Measurements from ENCODE around the gene ERICH6B. TPM values are rescaled to one million over a fixed set of nuclear protein-coding genes. Genes with fewer than 3 reads are reported as not detected.
A peak's percentile ranks its signal among the peaks of the same experiment; 100 is the strongest.

ERICH6B gene
- total RNA-seq, 1 experiment from 2014 or later: not detected

DNA sequence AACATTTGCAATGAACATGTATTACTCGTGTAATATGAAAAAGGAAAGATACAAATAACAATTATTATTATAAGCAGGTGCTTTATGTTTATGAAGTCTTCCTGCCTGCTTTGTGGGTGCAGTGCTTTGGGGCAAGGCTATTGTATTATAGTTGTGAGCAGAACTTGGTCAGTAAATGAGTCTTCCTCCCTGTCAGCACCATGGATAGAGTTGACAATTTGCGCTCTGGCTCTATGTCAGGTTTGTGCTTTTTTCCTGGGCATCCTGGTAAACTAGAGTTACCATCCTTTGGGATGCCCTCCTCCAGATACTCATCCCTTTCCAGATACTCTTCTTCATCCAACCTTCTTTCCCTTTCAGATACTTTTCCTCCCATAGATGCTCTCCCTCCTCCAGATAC, 19.6 kb downstream of the ERICH6B start:
- Histone ChIP-seq H3K4me3 (ENCODE audit: low read length) (no peak overlapping the region), H2AFZ (ENCODE audit: low read length) (no peak overlapping the region), H3K9ac (ENCODE audit: low read length) (no peak overlapping the region), H3K36me3 (ENCODE audit: low read depth, low read length) (no peaks in the 10 kb centered on the region), H3K9me3 (ENCODE audit: low read length) (no peaks in the 10 kb centered on the region), H3K27me3 (ENCODE audit: low read length) (no peaks in the 10 kb centered on the region), H3K4me1 (ENCODE audit: insufficient read depth, low read length) (no peaks in the 10 kb centered on the region), H3F3A (ENCODE audit: low read length, unreplicated experiment) (no peaks in the 10 kb centered on the region), H4K20me1 (ENCODE audit: low read length) (no peaks in the 10 kb centered on the region), H3K79me2 (ENCODE audit: low read length) (no peaks in the 10 kb centered on the region), H3K4me2 (ENCODE audit: low read length) (no peak overlapping the region), H3K9me2 (replicated peaks; ENCODE audit: low read length) (no peaks in the 10 kb centered on the region), H3K27ac (ENCODE audit: low read length) (no peak overlapping the region)
- ChIA-PET POLR2A (ENCODE audit: unreplicated experiment) (no interaction called here), CTCF (no interaction called here)
- no peak for ATAC-seq
- BruUV-seq (replicated peaks): no TSS peak
- no peak for DNase-seq
- intact Hi-C loops (cut with micrococcal nuclease): no loop called here
- no peak for TF ChIP-seq EZH2 (IDR thresholded peaks at IDR 0.05; ENCODE audit: low read length, unreplicated experiment)
- no peak for TF ChIP-seq EZH2phosphoT487 (IDR thresholded peaks at IDR 0.05; ENCODE audit: borderline replicate concordance, low read length)
- TF ChIP-seq, protein P1, sequence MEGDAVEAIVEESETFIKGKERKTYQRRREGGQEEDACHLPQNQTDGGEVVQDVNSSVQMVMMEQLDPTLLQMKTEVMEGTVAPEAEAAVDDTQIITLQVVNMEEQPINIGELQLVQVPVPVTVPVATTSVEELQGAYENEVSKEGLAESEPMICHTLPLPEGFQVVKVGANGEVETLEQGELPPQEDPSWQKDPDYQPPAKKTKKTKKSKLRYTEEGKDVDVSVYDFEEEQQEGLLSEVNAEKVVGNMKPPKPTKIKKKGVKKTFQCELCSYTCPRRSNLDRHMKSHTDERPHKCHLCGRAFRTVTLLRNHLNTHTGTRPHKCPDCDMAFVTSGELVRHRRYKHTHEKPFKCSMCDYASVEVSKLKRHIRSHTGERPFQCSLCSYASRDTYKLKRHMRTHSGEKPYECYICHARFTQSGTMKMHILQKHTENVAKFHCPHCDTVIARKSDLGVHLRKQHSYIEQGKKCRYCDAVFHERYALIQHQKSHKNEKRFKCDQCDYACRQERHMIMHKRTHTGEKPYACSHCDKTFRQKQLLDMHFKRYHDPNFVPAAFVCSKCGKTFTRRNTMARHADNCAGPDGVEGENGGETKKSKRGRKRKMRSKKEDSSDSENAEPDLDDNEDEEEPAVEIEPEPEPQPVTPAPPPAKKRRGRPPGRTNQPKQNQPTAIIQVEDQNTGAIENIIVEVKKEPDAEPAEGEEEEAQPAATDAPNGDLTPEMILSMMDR (conservative IDR thresholded peaks at IDR 0.05; ENCODE audit: low read depth, low read length): no peak

DNA sequence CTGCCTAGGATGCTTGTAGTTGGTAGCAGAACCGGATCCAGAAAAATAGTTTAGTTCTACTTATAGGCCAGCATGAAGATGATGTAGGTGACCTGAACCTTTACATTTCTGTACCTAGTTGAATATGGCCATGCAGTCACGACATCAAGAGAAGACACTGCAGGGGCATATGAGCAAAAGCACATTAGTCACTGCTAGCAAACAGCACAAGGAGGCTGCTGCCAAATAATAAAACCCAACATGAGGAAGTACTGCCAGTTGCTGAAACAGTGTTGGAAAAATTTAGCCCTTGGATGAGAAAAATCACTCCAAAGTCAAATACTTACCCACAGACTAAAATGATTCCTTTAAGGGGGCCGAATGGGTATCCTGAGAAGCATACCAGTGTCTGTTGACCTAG, 20.8 kb downstream of the ERICH6B start:
- ChIA-PET CTCF (no interaction called here), POLR2A (ENCODE audit: unreplicated experiment) (no interaction called here)
- H3K4me3 ChIP-seq (ENCODE audit: low read length): no peak overlapping the region
- intact Hi-C loops (cut with micrococcal nuclease): no loop called here
- H3K9me3 ChIP-seq (ENCODE audit: low read length): no peaks in the 10 kb centered on the region
- H4K20me1 ChIP-seq (ENCODE audit: low read length): no peaks in the 10 kb centered on the region
- DNase-seq (peak; percentile 20), ATAC-seq (peak; percentile 81)
- no peaks in the 10 kb centered on the region for H3K27me3 ChIP-seq (ENCODE audit: low read length)
- H3K9me2 ChIP-seq (replicated peaks; ENCODE audit: low read length): no peaks in the 10 kb centered on the region
- H3K79me2 ChIP-seq (ENCODE audit: low read length): no peaks in the 10 kb centered on the region
- H3K4me1 ChIP-seq (ENCODE audit: insufficient read depth, low read length): no peaks in the 10 kb centered on the region
- no peak overlapping the region for H3K4me2 ChIP-seq (ENCODE audit: low read length)
- BruUV-seq (replicated peaks): no TSS peak
- no peaks in the 10 kb centered on the region for H3F3A ChIP-seq (ENCODE audit: low read length, unreplicated experiment)
- no peak overlapping the region for H2AFZ ChIP-seq (ENCODE audit: low read length)
- H3K9ac ChIP-seq (ENCODE audit: low read length): no peak overlapping the region
- TF ChIP-seq, protein P1 (conservative IDR thresholded peaks at IDR 0.05; ENCODE audit: low read depth, low read length): no peak
- no peaks in the 10 kb centered on the region for H3K36me3 ChIP-seq (ENCODE audit: low read depth, low read length)
- H3K27ac ChIP-seq (ENCODE audit: low read length): no peak overlapping the region

DNA sequence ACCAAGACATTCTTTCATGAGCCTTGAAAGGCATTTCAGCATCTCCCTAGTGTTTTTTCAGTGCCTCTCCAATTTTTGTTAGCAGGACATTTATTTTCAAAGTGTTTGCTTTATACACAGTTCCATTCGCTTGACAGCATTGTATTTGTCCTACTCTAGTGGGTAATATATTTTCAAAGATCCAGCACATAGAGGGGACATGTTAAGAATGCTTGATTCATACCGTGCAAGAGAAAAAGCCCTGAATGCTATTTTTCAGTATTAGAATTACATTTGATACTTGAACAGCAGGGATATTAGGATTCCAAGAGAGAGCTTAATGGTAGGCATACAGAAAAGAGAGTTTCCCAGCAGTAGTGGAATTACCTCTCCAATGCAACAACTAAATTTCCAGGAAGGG, 21.3 kb downstream of the ERICH6B start:
- Histone ChIP-seq H2AFZ (ENCODE audit: low read length) (no peak overlapping the region), H3K27ac (ENCODE audit: low read length) (no peak overlapping the region), H3K9me2 (replicated peaks; ENCODE audit: low read length) (no peaks in the 10 kb centered on the region), H4K20me1 (ENCODE audit: low read length) (no peaks in the 10 kb centered on the region), H3K27me3 (ENCODE audit: low read length) (no peaks in the 10 kb centered on the region), H3K36me3 (ENCODE audit: low read depth, low read length) (no peaks in the 10 kb centered on the region), H3K79me2 (ENCODE audit: low read length) (no peaks in the 10 kb centered on the region), H3K4me2 (ENCODE audit: low read length) (no peak overlapping the region), H3K4me3 (ENCODE audit: low read length) (no peak overlapping the region), H3K9me3 (ENCODE audit: low read length) (no peaks in the 10 kb centered on the region), H3K4me1 (ENCODE audit: insufficient read depth, low read length) (no peaks in the 10 kb centered on the region), H3F3A (ENCODE audit: low read length, unreplicated experiment) (no peaks in the 10 kb centered on the region), H3K9ac (ENCODE audit: low read length) (no peak overlapping the region)
- TF ChIP-seq, protein P1 (conservative IDR thresholded peaks at IDR 0.05; ENCODE audit: low read depth, low read length): no peak
- no peak for TF ChIP-seq EZH2 (IDR thresholded peaks at IDR 0.05; ENCODE audit: low read length, unreplicated experiment)
- no peak for TF ChIP-seq EZH2phosphoT487 (IDR thresholded peaks at IDR 0.05; ENCODE audit: borderline replicate concordance, low read length)
- DNase-seq (no peak), ATAC-seq (no peak)
- CTCF ChIA-PET: no interaction called here
- intact Hi-C loops (cut with micrococcal nuclease): no loop called here
- no TSS peak for BruUV-seq (replicated peaks)
- POLR2A ChIA-PET (ENCODE audit: unreplicated experiment): no interaction called here
